GM19240 (cell line): ENCODE measurements around the gene ARF4.
A peak's percentile ranks its signal among the peaks of the same experiment; 100 is the strongest.

Source experiments
- DNase-seq: peaks from one replicate; pipeline ENCODE4 v3.0.0; 2011; ENCODE audit warnings: low spot score; ENCODE audit not compliant: insufficient read length

Gene ARF4

DNA sequence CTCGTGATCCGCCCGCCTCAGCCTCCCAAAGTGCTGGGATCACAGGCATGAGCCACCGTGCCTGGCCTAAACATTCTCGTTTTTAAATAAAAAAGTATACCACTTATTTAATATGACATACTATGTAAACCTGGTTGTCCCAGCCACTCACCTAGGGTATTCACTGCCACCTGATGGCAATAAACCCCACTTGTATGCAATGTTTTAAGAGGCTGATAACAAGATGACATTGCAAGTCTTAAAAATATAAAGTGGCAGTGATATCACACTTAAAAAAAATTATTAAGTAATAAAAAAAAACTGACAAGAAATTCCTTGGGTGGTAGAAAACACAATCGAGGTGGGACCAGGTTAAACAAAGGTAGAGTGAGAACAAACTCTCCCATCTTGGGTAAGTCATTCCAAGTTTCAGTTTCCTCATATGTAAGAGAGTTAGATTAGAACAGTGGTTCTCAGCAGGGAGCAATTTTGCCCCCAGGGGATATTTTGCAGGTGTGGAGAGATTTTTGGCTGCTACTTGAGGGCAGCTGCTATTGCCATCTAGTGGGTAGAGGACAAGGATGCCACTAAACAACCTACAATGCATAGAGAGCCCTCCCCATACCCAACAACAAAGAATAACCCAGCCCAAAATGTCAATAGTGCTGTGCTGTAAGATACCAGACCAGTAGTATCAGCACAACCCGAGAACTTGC lies 14.5 kb downstream of the ARF4 start:
- no peak for DNase-seq

DNA sequence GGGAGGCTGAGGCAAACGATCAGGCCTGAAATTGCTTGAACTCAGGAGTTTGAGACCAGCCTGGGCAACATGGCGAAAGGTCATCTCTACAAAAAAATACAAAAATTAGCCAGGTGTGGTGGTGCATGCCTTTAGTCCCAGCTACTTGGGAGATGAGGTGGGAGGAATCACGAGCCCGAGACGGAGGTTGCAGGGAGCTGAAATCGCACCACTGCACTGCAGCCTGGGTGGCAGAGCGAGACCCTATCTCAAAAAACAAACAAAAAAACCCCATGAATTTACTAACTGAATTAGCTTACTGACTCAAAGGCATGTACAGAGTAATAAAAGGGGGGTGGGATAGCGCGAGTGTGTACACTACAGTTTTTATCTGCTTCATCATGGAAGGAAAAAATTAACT lies 19.3 kb downstream of the ARF4 start:
- no peak for DNase-seq

DNA sequence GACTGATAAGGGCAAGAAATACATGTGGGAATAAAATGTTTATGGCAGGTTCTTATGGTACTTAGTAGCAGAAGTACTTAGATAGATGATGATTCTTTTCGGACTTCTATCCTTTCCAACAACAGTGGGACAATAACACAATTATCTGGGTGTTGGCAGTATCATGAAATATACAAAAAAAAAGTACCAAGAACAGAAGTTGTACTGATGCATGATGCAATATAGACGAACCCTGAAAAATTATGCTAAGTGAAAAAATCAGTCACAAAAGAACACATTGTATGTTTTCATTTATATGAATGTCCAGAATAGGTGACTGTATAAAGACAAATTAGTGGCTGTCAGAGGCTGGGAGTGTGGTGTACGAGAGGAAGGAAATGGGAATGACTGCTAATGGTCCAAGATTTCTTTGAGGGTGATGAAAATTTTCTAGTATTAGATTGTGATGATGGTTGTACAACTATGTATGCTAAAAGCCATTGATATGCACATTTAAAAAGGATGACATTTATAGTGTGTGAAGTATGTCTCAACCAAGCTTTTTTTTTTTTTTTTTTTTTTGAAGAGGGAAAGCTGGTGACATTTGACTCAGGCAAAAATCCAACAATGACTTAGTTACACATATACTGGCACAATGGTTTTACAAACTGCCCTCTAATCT lies 21.0 kb downstream of the ARF4 start:
- no peak for DNase-seq

- DNase-seq: no peak
Observed at GRCh38 chr3:57572096-57572495, 25.0 kb downstream of the ARF4 start.

DNA sequence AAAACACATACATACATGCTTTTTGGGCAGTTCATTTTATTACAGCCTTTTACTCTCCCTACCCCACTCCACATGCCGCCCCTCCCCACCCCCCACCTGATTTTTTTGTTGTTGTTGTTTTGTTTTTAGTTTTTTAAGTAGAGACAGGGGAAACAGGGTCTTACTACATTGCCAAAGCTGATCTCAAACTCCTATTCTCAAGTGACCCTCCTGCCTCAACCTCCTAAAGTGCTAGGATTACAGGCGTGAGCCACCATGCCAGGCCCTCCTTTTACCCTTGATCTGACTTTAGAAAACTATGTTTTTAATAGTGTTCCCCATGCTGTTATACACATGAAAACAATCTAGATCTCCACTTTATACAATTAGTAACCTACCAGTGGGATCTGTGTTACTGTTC lies 26.3 kb downstream of the ARF4 start:
- DNase-seq: no peak

DNA sequence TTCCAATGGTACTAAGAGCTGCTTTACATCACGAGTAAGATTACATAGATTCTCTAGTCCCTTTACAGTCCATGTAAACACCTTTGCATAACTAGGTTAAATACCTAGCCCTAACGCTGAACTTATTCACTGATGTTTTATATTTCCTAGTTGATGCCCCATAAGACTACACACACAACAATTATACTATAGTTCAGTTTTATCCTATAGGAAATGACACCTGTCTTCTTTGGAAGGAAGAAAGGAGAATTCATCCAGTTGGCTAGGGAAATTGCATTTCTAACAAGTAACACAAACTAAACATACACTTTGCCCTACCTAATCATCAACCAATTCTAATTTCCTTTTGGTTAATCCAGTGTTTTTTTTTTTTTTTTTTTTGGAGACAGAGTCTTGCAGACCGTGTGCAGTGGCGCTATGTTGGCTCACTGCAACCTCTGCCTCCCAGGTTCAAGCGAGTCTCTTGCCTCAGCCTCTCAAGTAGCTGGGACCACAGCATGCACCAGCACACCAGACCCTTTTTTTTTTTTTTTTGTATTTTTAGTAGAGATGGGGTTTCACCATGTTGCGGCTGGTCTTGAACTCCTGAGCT lies 27.2 kb downstream of the ARF4 start:
- no peak for DNase-seq

DNA sequence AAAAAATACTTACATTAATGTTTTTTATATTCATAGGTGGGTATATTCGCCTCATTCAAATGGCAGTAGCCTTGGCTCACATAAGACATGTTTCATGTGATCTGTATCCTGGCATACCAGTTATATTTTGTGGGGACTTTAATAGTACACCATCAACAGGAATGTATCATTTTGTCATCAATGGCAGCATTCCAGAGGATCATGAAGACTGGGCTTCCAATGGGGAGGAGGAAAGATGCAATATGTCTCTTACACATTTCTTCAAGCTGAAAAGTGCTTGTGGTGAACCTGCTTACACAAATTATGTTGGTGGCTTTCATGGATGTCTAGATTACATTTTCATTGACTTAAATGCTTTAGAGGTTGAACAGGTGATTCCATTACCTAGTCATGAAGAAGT lies 37.6 kb downstream of the ARF4 start:
- no peak for DNase-seq

GRCh38 chr3:57557085-57557537 lies 40.0 kb downstream of the ARF4 start:
- no peak for DNase-seq

DNA sequence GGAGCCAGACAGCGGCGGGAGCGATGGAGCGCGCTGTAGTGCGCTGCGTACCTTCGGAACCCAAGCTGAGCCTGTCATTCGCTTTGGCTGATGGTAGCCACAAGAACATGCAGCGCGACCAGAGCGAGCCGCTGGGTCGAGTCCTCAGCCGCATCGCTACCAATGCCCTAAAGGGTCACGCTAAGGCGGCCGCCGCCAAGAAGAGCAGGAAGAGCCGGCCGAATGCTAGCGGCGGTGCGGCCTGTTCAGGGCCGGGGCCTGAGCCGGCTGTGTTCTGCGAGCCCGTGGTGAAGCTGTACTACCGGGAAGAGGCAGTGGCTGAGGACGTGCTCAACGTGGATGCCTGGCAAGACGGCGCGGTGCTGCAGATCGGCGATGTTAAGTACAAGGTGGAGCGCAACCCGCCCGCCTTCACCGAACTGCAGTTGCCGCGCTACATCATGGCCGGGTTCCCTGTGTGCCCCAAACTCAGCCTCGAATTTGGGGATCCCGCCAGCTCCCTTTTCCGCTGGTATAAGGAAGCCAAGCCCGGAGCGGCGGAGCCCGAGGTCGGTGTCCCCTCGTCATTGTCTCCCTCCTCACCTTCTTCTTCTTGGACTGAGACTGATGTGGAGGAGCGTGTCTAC lies 40.6 kb downstream of the ARF4 start:
- no peak for DNase-seq

GRCh38 chr3:57555738-57556458 lies 41.2 kb downstream of the ARF4 start, which contains the start of gene PDE12:
TSS of gene PDE12 (plus strand) at chr3:57556274. CDS start at chr3:57556380, 106 bp downstream.
- peak; percentile 54 for DNase-seq

GRCh38 chr3:57555306-57555705 lies 41.8 kb downstream of the ARF4 start:
- no peak for DNase-seq

DNA sequence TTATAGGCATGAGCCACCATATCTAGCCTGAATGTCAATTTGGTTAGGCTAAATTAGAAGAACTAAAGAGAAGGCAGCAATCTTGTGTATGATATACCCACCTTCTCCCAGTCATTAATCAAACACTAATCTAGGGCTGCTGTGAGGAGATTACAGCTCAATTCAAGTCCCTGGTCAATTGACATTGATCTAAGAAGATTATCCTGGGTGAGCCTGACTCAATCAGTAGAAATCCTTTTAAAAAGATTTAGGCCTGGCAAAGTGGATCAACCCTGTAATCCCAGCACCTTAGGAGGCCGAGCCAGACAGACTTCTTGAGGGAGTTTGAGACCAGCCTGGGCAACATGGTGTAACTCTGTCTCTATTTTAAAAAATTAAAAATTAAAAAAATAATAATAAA lies 50.5 kb downstream of the ARF4 start:
- no peak for DNase-seq

- DNase-seq: no peak
Observed at GRCh38 chr3:57545636-57546268, 51.4 kb downstream of the ARF4 start.

- DNase-seq: peak; percentile 7
Observed at GRCh38 chr3:57544181-57545125, 52.7 kb downstream of the ARF4 start, which contains the start of gene DNAH12. TSS of gene DNAH12 (minus strand) at chr3:57544344. CDS start at chr3:57542870, 1,474 bp downstream.

- DNase-seq: no peak
Observed at GRCh38 chr3:57538465-57538864, 58.7 kb downstream of the ARF4 start.

DNA sequence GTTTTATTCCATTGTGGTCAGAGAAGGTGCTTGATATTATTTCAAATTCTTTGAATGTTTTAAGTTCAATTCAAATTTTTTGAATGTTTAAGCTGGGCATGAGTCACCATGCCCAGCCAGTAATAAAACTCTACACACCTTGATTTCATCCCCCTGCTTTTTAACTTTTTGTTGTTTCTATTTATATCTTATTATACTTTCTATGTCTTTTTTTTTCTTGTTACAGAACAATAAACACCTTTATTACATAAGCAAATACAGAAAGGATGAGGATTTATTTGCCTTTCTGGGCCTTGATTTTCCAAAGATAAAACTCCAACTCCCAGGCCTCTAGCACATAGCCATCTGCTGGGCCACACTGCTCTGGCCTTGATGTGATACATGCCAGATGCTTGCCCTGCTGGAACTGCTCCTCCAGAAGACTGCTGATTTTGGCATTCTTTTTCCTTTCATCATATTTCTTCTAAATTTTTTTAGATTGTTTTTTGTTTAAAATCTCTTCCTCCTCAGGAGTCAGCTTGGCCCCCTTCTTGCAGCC lies 67.0 kb downstream of the ARF4 start:
- no peak for DNase-seq
